GM21737 (cell line): ENCODE data around the gene CCN2.
"Not testable (repeated sequence)": the region's sequence is repeated elsewhere in the genome, so short reads cannot be mapped to it uniquely, and the experiment has no call there.

Experiments
- ATAC-seq: cut with Tn5 transposase; IDR thresholded peaks from one replicate; pipeline ENCODE4 v1.9.1; 2021; ENCODE audit warnings: mild to moderate bottlenecking, moderate library complexity; ENCODE audit not compliant: unreplicated experiment

Gene CCN2

DNA sequence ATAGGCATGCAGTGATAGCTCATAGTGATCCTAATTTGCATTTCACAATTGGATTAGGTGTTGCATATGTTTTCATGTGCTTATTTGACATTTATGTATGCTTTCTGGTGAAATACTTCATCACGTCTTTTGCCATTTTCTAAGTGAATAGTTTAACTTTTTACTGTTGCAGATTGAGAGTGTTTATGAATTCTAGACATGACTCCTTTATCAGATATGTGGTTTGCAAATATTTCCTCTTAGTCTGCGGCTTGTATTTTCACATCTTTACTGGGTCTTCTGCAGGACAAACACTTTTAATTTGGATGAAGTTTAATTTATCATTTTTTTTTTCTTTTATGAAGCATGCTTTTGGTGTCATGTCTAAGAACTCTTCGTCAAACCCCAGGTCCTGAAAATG lies 39.2 kb downstream of the CCN2 start:
- ATAC-seq, result no peak

DNA sequence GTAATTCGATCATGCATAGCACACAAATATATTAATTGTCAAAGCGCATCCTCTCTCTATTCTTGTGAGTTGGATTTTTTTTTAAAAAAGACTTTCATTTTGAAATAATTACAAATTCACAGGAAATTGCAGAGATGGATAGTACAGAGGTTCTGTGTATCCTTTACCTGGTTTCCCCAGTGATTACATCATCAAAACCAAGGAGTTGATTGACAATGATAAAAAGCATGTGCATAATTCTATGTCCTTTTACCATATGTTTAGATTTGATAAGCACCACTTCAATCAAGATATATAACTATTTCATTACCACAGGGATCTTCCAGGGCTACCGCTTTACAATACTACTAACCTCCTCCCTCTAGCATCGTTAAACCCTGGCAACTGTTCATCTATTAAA lies 40.2 kb downstream of the CCN2 start:
- ATAC-seq, result no peak

DNA sequence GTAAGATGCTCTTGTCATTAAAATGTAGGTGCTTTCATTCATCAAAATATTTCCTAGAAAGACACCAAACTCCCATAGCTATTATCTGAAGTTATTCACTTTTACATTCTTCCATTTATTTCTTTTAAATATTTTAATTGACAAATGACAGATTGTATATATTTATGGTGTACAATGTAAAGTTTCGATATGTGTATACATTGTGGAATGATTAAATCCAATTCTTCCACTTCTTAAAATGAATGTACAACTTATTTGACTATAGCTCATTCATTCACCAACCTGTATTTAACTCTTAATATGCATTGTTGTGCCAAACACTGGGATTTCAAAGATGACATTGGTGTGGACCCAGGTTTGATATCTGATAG lies 41.0 kb downstream of the CCN2 start:
- ATAC-seq, result peak; percentile 12

DNA sequence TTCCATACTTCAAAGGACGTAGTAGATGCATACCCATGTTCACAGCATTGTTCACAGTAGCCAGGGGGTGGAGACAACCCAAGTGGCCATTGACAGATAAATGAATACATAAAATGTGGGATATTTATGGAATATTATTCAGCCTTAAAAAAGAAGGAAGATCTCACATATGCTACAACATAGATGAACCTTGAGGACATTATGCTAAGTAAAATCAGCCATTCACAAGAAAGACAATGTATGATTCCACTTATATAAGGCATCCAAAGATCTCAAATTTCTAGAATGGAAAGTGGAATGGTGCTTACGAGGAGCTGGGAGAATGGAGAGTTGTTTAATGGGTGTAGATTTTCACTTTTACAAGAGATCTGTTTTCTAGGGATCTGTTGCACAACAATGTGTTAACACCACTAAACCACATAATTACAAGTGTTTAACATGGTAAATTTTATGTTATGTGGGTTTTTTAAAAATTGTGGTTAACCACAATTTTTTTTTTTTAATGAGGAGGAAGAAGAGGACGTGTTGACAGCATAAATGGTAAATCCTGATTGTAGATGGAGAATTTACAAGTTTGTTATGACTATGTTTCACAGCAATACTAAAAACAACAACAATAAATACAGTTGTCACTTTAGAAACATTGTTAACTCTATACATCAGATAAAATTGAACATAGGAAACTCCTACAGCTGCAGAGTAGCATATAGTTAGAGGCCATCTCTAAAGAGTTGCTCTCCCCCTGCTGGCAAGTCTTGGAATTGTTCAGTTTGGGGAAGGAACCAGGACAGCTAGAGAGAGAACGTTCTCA lies 41.6 kb downstream of the CCN2 start:
- ATAC-seq, result peak; percentile 90

DNA sequence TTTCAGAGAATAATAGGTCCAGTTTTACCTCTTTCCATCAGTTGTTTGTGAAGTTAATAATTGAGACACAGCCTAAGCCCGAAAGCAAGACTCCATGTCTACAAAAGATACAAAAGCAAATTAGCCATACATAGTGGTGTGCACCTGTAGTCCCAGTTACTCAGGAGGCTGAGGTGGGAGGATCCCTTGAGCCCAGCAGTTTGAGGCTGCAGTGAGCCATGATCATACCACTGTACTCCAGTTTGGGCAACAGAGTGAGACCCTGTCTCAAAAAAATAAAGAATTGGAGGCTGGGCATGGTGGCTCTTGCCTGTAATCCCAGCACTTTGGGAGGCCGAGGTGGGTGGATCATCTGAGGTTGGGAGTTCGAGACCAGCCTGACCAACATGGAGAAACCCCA lies 42.4 kb downstream of the CCN2 start:
- ATAC-seq, result not testable (repeated sequence)

DNA sequence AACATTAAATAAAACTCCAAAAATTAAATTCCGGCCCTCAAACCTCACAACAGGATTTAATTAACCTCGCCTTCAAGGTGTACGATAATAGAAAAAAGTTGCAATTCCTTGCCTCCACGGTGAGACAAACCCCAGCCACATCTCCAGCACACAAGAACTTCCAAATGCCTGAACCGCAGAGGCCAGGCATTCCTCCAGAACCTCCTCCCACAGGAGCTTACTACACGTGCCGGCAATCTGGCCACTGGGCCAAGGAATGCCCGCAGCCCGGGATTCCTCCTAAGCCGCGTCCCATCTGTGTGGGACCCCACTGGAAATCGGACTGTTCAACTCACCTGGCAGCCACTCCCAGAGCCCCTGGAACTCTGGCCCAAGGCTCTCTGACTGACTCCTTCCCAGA lies 47.4 kb downstream of the CCN2 start:
- ATAC-seq, result not testable (repeated sequence)

DNA sequence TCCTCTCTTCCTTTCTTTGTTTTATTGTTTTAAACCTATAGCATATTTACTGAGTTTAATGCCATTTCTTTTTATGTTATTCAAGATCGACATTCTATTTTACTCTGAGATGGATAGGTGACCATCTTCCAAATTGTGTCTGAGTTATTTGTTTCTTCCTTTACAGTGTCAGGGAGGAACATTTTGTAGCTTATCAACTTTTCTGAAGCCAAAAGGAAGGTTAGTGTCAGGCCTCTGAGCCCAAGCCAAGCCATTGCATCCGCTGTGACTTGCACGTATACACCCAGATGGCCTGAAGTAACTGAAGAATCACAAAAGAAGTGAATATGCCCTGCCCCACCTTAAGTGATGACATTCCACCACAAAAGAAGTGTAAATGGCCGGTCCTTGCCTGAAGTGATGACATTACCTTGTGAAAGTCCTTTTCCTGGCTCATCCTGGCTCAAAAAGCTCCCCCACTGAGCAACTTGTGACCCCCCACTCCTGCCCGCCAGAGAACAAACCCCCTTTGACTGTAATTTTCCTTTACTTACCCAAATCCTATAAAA lies 49.8 kb downstream of the CCN2 start:
- ATAC-seq, result not testable (repeated sequence)

DNA sequence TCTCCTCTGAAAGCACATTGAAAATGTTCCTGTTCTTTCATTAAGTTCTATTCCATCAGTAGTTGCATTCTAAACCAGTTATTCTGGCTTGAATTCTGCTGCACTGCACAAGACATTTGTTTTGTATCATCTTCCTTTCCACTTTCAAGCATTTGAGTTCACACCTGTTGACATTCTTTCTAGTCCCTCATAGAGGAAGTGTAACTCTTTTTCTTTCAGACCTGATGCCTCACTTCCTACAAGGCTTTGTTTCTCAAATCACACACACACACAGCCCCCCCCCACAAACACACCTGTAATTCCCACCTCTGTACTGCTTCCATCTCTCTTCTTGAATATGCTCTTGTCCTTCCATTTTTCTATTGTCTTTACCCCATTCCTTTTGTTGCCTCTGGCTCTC lies 50.9 kb downstream of the CCN2 start:
- no peak for ATAC-seq

DNA sequence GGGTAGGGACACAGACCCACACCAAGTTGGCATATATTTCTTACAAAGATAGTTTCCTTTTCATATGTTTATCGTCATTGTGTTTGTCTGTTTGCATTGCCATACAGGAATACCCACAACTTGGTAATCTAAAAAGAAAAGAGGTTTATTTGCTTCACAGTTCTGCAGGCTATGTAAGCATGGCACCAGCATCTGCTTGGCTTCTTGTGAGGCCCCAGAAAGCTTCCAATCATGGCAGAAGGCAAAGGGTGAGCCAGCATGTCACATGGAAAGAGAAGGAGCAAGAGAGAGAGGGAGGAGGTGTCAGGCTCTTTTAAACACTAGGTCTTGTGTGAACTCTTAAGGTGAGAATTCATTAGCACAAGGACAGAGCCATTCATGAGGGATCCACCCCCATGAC lies 52.5 kb downstream of the CCN2 start:
- ATAC-seq, result no peak
